Stimulated activated CD8-positive, alpha-beta memory T cell treated with anti-CD3 and anti-CD28 coated beads, Interleukin-15, amount 100 ng/mL, for 24 hours (primary cell): ENCODE results near the gene TNFRSF1A.

Experiments
- DNase-seq: peaks from one replicate; pipeline ENCODE4 v3.0.0-alpha.2; 2020; ENCODE audit warnings: low read depth

The TNFRSF1A gene

GRCh38 chr12:6323340-6323994 lies 18.4 kb downstream of the TNFRSF1A start:
- DNase-seq = no peak

- DNase-seq = no peak
These were observed 18.9 kb downstream of the TNFRSF1A start for GRCh38 chr12:6322969-6323339.

- DNase-seq = no peak
These were observed 19.5 kb downstream of the TNFRSF1A start for GRCh38 chr12:6322352-6322751.

GRCh38 chr12:6321905-6322304 lies 20.0 kb downstream of the TNFRSF1A start:
- no peak for DNase-seq

- no peak for DNase-seq
These were observed 22.4 kb downstream of the TNFRSF1A start for GRCh38 chr12:6319446-6319845.

GRCh38 chr12:6318440-6318879 lies 23.4 kb downstream of the TNFRSF1A start:
- DNase-seq = no peak

- DNase-seq = no peak
These were observed 24.0 kb downstream of the TNFRSF1A start for GRCh38 chr12:6317693-6318439.

GRCh38 chr12:6316921-6317692 lies 24.8 kb downstream of the TNFRSF1A start:
- no peak for DNase-seq

- no peak for DNase-seq
These were observed 25.9 kb downstream of the TNFRSF1A start for GRCh38 chr12:6315704-6316597.

GRCh38 chr12:6315184-6315583 lies 26.7 kb downstream of the TNFRSF1A start:
- DNase-seq = no peak

- DNase-seq = no peak
These were observed 27.1 kb downstream of the TNFRSF1A start for GRCh38 chr12:6314776-6315175.

- no peak for DNase-seq
These were observed 28.4 kb downstream of the TNFRSF1A start for GRCh38 chr12:6313326-6313940.

GRCh38 chr12:6312529-6313325 lies 29.1 kb downstream of the TNFRSF1A start:
- DNase-seq = no peak

GRCh38 chr12:6311822-6312528 lies 29.9 kb downstream of the TNFRSF1A start:
- no peak for DNase-seq

GRCh38 chr12:6310771-6311610 lies 30.9 kb downstream of the TNFRSF1A start:
- no peak for DNase-seq

GRCh38 chr12:6307529-6307928 lies 34.3 kb downstream of the TNFRSF1A start:
- DNase-seq = no peak

GRCh38 chr12:6306599-6307220 lies 35.2 kb downstream of the TNFRSF1A start:
- no peak for DNase-seq

GRCh38 chr12:6306151-6306550 lies 35.7 kb downstream of the TNFRSF1A start:
- no peak for DNase-seq

- no peak for DNase-seq
These were observed 38.8 kb downstream of the TNFRSF1A start for GRCh38 chr12:6303071-6303470.
